ENCODE data around the gene ROBO2.

DNA sequence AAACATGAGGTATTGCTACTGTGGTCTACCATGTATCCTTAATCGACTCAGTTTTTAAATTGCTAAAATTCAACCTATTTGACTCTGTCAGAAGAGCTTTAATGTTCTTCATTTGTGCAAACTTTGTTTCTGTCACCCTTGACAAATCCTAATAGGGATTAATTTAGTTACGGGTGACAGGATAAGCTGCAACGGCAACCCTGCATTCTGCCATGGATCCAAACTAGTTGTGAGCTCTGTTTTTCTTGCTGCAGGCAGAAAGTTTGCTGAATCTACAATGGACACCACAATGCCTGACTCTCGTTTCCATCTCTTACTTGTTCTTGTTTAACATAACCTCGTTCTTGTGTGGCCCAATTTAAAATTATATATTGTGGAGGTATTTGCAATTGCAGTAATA, 352.3 kb downstream of the ROBO2 start:
- TF ChIP-seq, protein P1, sequence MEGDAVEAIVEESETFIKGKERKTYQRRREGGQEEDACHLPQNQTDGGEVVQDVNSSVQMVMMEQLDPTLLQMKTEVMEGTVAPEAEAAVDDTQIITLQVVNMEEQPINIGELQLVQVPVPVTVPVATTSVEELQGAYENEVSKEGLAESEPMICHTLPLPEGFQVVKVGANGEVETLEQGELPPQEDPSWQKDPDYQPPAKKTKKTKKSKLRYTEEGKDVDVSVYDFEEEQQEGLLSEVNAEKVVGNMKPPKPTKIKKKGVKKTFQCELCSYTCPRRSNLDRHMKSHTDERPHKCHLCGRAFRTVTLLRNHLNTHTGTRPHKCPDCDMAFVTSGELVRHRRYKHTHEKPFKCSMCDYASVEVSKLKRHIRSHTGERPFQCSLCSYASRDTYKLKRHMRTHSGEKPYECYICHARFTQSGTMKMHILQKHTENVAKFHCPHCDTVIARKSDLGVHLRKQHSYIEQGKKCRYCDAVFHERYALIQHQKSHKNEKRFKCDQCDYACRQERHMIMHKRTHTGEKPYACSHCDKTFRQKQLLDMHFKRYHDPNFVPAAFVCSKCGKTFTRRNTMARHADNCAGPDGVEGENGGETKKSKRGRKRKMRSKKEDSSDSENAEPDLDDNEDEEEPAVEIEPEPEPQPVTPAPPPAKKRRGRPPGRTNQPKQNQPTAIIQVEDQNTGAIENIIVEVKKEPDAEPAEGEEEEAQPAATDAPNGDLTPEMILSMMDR (IDR thresholded peaks at IDR 0.05; ENCODE audit: low read length): no peak
- no peak for TF ChIP-seq EZH2 (IDR thresholded peaks at IDR 0.05; ENCODE audit: borderline replicate concordance, low read length)
